GM12873 (cell line): ENCODE results near the gene UBAC1.

ENCODE experiments used
- CTCF ChIP-seq: IDR thresholded peaks from 2 replicates; pipeline ENCODE4 v1.5.1; 2012; ENCODE audit warnings: low read depth, mild to moderate bottlenecking, moderate library complexity, low read length, control low read depth; ENCODE audit not compliant: insufficient read depth; ENCODE audit errors: missing control alignments

Gene UBAC1

GRCh38 chr9:135960411-135961276 is 529 bp downstream of the UBAC1 start:
- TF ChIP-seq CTCF, result no peak

GRCh38 chr9:135959814-135960213 is 1.4 kb downstream of the UBAC1 start:
- no peak for TF ChIP-seq CTCF

GRCh38 chr9:135958485-135958884 is 2.7 kb downstream of the UBAC1 start:
- no peak for TF ChIP-seq CTCF

- no peak for TF ChIP-seq CTCF
Observed at GRCh38 chr9:135957431-135957830, 3.7 kb downstream of the UBAC1 start.

GRCh38 chr9:135956802-135957174 is 4.4 kb downstream of the UBAC1 start:
- TF ChIP-seq CTCF, result no peak

GRCh38 chr9:135955934-135956801 is 5.0 kb downstream of the UBAC1 start:
- no peak for TF ChIP-seq CTCF

- no peak for TF ChIP-seq CTCF
Observed at GRCh38 chr9:135952664-135953206, 8.4 kb downstream of the UBAC1 start.
